ENCODE data around the gene C19orf85. TPM values are rescaled to one million over a fixed set of nuclear protein-coding genes. Genes with fewer than 3 reads are reported as not detected.

The C19orf85 gene
- total RNA-seq, 4 donors from 2014 or later = not detected

GRCh38 chr19:55487924-55488687 lies 23.6 kb upstream of the C19orf85 start, which contains the start of gene SSC5D:
SSC5D (plus strand) TSS chr19:55488436; CDS start chr19:55488590, 154 bp downstream.
- Histone ChIP-seq H3K27ac (peak within 1 kb of the TSS; percentile 83), H3K4me3 (peak within 1 kb of the TSS; percentile 10), H3K27me3 (peaks cover 5% of the 10 kb centered on the region), H3K9me3 (no peaks in the 10 kb centered on the region), H3K36me3 (peaks cover 3% of the 10 kb centered on the region), H3K4me1 (peaks cover 71% of the 10 kb centered on the region)
- DNase-seq (ENCODE audit: low spot score in 2 of 2) = peak in 1 of 2 donors; percentile 81
- TF ChIP-seq POLR2A (IDR thresholded peaks at IDR 0.05) (no peak), EP300 (IDR thresholded peaks at IDR 0.05) (no peak), POLR2AphosphoS5 (IDR thresholded peaks at IDR 0.05) (no peak), CTCF (IDR thresholded peaks at IDR 0.05) (no peak)
- 9% methylated on average over 7 of the region's 21 CpGs for WGBS

GRCh38 chr19:55486971-55487923 lies 22.7 kb upstream of the C19orf85 start:
- Histone ChIP-seq H3K9me3 (no peaks in the 10 kb centered on the region), H3K4me1 (peaks cover 62% of the 10 kb centered on the region), H3K4me3 (peak overlapping the region; percentile 8), H3K36me3 (peaks cover 11% of the 10 kb centered on the region), H3K27ac (peak overlapping the region; percentile 83), H3K27me3 (no peaks in the 10 kb centered on the region)
- DNase-seq (ENCODE audit: low spot score in 2 of 2) = peak in 1 of 2 donors; percentile 81
- WGBS = 21% methylated on average over 12 of the region's 27 CpGs
- TF ChIP-seq POLR2A (IDR thresholded peaks at IDR 0.05) (no peak), POLR2AphosphoS5 (IDR thresholded peaks at IDR 0.05) (no peak), CTCF (IDR thresholded peaks at IDR 0.05) (no peak)

GRCh38 chr19:55486043-55486970 lies 21.8 kb upstream of the C19orf85 start:
- 64% methylated on average over 9 of the region's 53 CpGs for WGBS
- Histone ChIP-seq H3K4me3 (peak overlapping the region; percentile 61), H3K4me1 (peaks cover 53% of the 10 kb centered on the region), H3K27ac (peak overlapping the region; percentile 83), H3K36me3 (peaks cover 21% of the 10 kb centered on the region), H3K9me3 (no peaks in the 10 kb centered on the region), H3K27me3 (no peaks in the 10 kb centered on the region)
- peak in 1 of 2 donors; percentile 19 for TF ChIP-seq CTCF (IDR thresholded peaks at IDR 0.05)
- TF ChIP-seq POLR2A (IDR thresholded peaks at IDR 0.05) = no peak
- peak in 1 of 2 donors; percentile 66 for DNase-seq (ENCODE audit: low spot score in 2 of 2)

GRCh38 chr19:55485439-55486011 lies 21.0 kb upstream of the C19orf85 start:
- 34% methylated on average over 15 of the region's 18 CpGs for WGBS
- no peaks in the 10 kb centered on the region for H3K27me3 ChIP-seq
- H3K4me1 ChIP-seq = peaks cover 48% of the 10 kb centered on the region
- peak overlapping the region; percentile 61 for H3K4me3 ChIP-seq
- TF ChIP-seq CTCF (IDR thresholded peaks at IDR 0.05) = no peak
- TF ChIP-seq POLR2AphosphoS5 (IDR thresholded peaks at IDR 0.05) = no peak
- no peak for TF ChIP-seq POLR2A (IDR thresholded peaks at IDR 0.05)
- TF ChIP-seq EP300 (IDR thresholded peaks at IDR 0.05) = no peak
- peak in 1 of 2 donors; percentile 70 for DNase-seq (ENCODE audit: low spot score in 2 of 2)
- no peaks in the 10 kb centered on the region for H3K9me3 ChIP-seq
- peak overlapping the region; percentile 83 for H3K27ac ChIP-seq
- H3K36me3 ChIP-seq = peaks cover 24% of the 10 kb centered on the region

Measured in suprapubic skin (tissue), 4 donors.